Fibroblast of peridontal ligament (primary cell): Measurements from ENCODE around the gene FOXO1.

Source experiments
- DNase-seq: peaks from one replicate; pipeline ENCODE4 v3.0.0-alpha.2; 2010; ENCODE audit errors: extremely low read depth

The FOXO1 gene

DNA sequence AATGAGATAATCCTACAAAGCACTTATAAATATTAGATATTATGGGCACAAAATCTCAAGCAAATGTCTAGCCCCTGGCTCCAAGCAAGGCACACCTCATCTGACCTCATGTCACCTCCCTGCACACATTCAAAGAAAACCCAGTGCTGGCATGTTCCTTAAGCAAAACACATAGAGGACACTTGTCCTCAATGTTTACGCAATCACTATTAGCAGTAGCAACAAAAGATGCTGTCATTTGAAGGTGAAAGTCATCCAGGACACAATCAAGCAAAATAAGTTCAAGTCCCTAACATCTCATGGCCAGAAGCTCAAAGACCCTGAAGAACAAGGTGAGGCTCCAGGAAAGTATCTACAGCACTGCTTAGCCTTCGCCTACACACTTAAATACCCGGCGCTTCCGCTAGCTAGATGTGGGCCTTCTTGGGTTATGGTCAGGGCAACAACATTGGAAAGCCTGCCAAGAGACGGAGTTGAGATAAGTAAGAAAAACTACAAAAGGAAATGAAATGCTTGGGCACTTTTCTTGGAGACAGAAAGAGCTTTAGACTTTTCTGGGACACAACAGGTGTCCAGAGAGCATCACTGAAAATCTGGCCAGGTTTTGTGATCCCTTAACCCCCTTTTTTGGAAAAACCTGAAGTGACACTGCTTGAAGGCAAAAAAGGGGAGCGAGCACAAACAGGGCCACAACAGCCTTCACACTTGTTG, 85.7 kb downstream of the FOXO1 start:
- DNase-seq: no peak

DNA sequence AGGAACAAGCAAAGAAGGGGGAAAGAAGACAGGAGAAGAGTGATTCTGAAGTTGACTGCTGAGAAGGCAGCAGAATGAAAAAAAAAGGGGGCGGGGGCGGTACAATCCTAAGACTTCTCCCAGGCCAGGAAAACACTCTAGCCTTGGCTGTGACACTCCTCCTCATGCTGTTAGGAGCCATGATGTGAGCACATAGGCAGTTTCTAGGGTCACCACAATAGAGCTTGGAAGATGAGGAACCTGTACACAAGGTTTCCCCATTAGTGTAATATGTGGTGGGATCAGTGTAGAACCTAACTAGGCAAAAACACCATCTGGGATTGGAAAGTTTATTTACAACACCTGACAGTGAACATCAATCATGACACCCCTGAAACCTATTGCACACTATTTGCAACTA, 86.9 kb downstream of the FOXO1 start:
- DNase-seq: no peak

GRCh38 chr13:40578055-40578454, 88.4 kb downstream of the FOXO1 start:
- no peak for DNase-seq

GRCh38 chr13:40576369-40576768, 90.1 kb downstream of the FOXO1 start:
- DNase-seq: no peak

DNA sequence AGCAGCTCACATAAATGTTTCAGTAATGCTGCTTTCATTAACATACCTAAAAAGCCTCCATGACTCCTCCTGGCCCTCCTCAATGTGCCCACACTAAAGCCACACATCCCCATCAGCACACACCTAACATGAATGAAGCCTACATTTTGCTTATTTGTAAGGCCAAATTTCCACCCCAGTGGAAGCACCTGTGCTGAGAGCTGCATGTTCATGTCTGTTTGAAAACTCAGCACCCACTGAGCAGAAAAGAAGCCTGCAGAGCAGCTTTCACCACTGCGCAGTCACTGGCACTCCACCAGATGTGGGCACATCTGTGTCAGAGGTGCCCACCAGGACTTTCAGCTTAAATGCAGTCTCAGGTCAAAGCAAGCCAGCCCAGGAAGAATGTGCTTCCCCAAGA, 93.5 kb downstream of the FOXO1 start:
- no peak for DNase-seq

GRCh38 chr13:40571338-40571963, 95.0 kb downstream of the FOXO1 start:
- no peak for DNase-seq

GRCh38 chr13:40570930-40571329, 95.5 kb downstream of the FOXO1 start:
- no peak for DNase-seq

- DNase-seq: no peak
These were observed 97.5 kb downstream of the FOXO1 start for GRCh38 chr13:40569024-40569350.

DNA sequence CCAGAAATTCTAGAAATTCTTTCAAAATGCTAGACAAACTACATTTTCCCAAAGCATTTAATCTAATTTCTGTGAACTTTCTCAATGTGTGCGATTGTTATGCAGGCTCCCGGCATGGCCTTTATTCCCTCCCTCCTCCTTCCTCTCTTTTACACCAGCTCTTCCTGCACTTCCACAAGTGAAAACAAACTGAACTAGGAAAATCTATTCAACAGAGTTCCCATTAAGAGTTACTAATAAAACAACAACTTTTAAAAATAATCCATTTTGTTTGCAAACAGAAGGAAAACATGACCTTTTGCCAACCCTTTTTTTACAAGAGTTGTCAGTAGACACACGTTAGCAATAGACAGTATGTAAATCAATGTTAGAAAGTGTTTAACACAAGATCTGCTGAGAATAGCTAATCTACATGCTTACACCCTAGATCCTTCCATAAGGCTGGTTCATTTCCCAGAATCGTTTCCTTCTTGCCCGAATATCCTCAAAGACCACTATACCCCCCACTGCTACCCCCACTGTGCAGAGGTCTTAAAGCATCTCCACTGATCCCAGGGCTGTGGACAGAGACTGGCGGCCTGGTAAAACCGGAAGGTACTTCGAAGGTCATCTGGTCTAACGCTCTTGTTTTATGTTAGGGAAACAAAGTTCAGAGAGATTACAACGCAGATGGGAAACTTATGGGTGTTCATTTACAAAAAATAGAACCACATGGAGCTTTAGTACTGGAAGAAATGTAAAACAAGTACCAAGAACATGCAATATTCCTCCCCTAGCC, 98.0 kb downstream of the FOXO1 start:
- DNase-seq: no peak

- DNase-seq: no peak
These were observed 99.6 kb downstream of the FOXO1 start for GRCh38 chr13:40566811-40567210.

DNA sequence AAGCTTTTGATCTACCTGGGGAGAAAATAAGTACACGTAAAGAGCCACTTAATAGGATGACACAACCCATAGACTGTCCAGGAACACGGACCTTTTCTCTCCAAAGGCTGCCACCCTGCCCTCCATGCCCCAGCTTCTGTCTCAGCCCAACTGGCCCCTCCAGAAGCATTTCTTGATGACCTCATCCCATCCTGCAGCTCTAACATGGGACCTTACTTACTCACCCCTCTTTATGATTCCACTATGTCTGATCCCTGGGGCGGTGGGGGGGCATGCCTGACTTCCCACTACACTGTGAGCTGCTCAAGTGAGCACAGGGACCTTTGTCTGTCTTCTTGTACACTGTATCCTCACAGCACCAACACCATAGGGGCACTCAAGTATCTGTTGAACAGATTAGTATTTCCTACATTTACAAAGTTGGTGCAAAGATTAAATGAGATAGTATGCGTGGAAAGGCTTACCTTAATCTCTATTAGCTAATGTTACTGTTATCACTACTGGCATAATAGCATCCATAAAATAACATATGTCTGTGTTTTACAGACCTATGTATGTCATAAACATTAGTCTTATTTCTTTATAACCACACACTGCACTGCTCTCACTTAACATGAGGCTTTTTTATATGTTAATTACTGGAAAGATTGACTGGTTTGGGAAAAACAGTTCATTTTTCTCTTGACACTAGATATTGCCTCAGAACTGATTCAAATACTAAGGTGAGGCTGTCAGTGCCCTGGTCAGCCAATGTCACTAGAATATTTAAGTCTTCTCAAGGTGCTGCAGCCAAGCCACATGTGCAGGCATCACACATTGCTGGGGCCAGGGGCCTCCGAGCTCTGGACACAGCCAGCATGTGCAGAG, 100.9 kb downstream of the FOXO1 start:
- DNase-seq: no peak

DNA sequence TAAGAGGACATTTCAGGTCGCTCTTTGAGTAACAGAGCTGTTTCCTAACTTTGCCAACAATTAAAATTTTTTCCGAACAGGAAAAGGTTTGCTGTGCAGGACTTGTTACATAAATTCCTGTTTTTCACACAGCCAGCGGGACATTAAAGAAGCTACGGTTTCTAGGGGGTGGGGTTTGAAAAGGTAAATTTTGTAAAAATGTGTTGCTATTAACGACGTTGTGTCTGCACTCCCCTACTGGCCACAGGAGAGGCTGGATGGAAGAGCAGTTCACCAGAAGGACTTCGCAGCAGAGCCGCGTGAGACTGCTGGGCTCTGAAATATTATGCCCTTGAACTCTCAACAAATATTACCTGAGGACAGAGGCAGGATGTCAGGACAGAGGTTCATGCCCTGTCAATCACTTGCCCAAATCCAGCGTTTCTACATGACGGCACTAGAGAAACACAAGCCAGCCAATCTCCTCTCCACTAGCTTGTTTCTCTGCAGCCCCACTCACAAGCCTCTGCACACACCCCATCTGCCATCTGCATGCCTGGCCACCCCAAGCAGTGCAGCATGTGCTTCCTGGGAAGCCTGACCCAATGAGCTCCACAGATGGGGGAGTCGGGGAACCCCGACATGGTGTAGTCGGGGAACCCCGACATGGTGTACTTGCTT, 102.0 kb downstream of the FOXO1 start:
- no peak for DNase-seq

GRCh38 chr13:40563350-40564125, 102.9 kb downstream of the FOXO1 start:
- no peak for DNase-seq

DNA sequence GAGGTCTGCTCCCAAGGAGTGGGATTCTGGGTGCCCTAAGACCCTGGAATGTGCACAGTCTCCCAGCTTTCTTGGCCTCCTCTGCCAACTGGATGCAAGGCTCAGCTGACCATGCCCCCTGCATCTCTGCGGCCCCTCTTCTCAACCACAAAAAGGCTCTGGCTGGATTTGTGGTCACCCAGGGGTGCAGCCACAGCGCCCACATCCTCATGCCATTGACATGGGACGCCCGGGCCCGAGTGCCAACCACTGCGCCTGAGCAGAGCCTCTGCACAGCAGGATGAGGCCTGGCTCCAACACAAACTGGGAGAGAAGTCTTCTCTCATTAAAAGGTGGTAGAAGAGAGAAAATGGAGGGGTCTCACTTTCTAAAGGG, 103.5 kb downstream of the FOXO1 start:
- DNase-seq: no peak

DNA sequence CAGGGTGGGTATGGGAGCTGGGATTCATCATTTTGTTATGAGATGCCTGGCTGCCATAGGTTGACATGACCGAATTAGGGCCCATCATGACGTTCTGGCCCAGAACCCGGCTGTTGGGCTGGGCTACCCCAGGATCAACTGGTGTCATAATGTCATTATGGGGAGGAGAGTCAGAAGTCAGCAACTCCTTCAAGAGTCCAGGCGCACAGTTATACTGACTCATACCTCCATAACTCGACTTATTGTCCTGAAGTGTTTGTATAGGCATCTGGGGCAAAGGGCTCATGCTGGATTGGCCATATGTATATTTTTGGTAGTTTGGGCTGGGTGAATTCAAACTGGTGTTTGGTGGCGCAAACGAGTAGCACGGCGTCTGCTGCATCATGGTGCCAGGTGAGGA, 106.5 kb downstream of the FOXO1 start:
- no peak for DNase-seq

DNA sequence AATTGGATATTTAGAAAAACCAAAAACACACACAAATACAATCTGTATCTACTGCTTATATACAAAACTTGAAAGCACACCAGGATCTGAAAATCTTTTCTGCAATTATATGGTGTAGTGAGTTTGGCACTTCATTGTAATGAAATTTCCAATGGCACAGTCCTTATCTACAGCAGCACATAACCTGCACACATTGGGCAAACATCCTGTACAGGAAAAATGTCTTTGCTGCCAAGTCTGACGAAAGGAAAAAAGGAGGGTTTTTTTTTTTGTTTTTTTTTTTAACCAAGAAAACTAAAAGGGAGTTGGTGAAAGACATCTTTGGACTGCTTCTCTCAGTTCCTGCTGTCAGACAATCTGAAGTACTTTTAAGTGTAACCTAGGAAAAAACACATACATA, 107.8 kb downstream of the FOXO1 start:
- no peak for DNase-seq

- no peak for DNase-seq
These were observed 110.0 kb downstream of the FOXO1 start for GRCh38 chr13:40556453-40556852.

DNA sequence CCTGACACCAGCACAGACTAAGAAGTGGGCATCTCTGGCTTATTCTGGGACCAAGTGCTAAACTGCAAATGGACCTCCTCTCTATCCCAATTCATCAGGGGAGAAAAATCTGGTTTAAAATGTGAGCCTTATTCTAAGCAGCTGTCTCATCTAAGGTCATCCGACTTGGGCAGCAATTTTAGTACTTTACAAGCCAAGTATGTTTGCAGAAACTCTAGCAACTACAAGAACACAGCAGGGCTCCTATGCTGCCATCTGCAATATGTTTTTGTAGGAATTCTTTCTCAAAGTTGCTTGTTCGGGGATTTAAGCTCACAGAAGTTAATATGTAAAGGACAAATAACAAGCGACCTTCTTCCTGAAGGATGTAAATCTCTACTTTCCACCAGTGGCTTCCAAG, 113.1 kb downstream of the FOXO1 start:
- DNase-seq: no peak

GRCh38 chr13:40552895-40553294, 113.5 kb downstream of the FOXO1 start:
- no peak for DNase-seq

DNA sequence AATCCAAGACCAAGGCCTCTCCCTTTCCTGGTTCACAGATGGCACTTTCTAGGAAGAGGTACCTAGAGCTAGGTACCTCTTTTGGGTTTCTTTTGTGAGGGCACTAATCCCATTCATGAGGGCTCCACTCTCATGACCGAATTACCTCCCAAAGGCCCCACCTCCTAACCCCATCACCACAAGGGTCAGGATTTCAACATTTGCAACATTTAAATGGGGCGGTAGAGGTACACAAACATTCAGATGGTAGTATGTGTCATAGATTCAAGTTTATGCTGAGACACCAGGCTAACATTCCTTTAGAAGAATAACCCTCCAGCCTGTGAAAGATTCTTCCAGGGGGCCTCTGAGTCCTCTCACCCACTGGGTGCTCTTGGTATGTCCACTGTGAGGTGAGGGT, 116.3 kb downstream of the FOXO1 start:
- DNase-seq: no peak
